Measurements from ENCODE around the gene CABYR. TPM values are rescaled to one million over a fixed set of nuclear protein-coding genes. Genes with fewer than 3 reads are reported as not detected.

CABYR gene
- total RNA-seq, 2 donors from 2014 or later = 10.0 to 11.1 TPM

DNA sequence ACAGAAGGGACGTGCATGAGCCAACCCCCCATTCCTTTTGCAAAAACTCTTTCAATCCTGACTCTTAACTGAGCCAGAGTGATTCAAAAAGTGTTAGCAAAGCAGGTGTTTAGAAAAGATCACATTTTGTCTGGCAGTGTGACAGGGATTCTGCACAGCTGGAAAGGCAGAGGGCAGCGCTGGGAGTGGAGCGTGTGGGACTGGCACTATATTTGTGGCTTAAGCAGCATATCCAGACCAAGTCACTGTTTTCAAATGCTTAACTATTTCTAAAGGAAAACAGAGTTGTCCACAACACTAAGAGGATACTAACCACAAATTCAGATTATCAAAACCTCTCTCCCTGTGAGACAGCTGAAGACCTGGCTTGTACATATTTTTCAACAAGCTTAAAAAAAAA is 19.0 kb downstream of the CABYR start:
- H3K9me3 Mint-ChIP-seq = no peaks in the 10 kb centered on the region
- Histone ChIP-seq H3K9me3 (ENCODE audit: control insufficient read depth, low read length) (no peaks in the 10 kb centered on the region), H3K9ac (ENCODE audit: extremely low read depth, low read length, poor library complexity, severe bottlenecking) (no peak overlapping the region), H3K27ac (ENCODE audit: low read depth, low read length) (no peak overlapping the region), H3K27me3 (ENCODE audit: control insufficient read depth, insufficient read depth, low read length, poor library complexity, severe bottlenecking) (no peaks in the 10 kb centered on the region), H3K4me1 (ENCODE audit: control insufficient read depth, insufficient read depth, low read length) (no peaks in the 10 kb centered on the region), H3K36me3 (ENCODE audit: control insufficient read depth, insufficient read depth, low read length) (peaks cover 25% of the 10 kb centered on the region), H3K4me3 (ENCODE audit: low read length) (no peak overlapping the region)
- H3K27me3 Mint-ChIP-seq (ENCODE audit: insufficient read depth) = no peaks in the 10 kb centered on the region
- H3K4me3 Mint-ChIP-seq = no peak overlapping the region
- H3K27ac Mint-ChIP-seq = no peak overlapping the region
- H3K4me1 Mint-ChIP-seq = peaks cover 8% of the 10 kb centered on the region
- no peak for DNase-seq
- TF ChIP-seq, protein P1, sequence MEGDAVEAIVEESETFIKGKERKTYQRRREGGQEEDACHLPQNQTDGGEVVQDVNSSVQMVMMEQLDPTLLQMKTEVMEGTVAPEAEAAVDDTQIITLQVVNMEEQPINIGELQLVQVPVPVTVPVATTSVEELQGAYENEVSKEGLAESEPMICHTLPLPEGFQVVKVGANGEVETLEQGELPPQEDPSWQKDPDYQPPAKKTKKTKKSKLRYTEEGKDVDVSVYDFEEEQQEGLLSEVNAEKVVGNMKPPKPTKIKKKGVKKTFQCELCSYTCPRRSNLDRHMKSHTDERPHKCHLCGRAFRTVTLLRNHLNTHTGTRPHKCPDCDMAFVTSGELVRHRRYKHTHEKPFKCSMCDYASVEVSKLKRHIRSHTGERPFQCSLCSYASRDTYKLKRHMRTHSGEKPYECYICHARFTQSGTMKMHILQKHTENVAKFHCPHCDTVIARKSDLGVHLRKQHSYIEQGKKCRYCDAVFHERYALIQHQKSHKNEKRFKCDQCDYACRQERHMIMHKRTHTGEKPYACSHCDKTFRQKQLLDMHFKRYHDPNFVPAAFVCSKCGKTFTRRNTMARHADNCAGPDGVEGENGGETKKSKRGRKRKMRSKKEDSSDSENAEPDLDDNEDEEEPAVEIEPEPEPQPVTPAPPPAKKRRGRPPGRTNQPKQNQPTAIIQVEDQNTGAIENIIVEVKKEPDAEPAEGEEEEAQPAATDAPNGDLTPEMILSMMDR (conservative IDR thresholded peaks at IDR 0.05) = no peak
- WGBS, 2 experiments (ENCODE audit: insufficient coverage in 1 of 2, insufficient read length in 1 of 2) = 99 to 100% methylated on average over 2 to 3 of the region's 3 CpGs
- peaks cover 32% of the 10 kb centered on the region for H3K36me3 Mint-ChIP-seq (ENCODE audit: low read depth)

DNA sequence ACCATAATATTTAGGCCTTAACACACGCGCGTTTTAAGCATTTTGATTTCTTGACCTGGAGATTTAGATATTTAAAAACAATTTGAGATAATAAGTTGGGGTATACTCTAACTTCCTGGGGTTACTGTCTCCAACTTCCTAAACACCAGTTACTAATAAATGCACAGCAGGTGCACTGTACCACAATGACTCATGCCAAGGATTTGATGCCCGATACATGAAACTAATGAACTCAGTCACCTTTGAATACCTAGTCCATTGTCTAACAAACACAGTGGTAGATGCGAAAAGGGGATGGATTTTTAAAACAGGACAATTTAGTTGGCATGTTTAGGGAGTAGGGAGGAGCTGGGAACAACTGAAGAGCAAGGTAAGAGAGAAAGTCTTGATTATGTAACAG is 21.2 kb downstream of the CABYR start:
- Mint-ChIP-seq H3K27me3 (ENCODE audit: insufficient read depth) (no peaks in the 10 kb centered on the region), H3K4me1 (peaks cover 8% of the 10 kb centered on the region), H3K9me3 (no peaks in the 10 kb centered on the region), H3K27ac (no peak overlapping the region), H3K36me3 (ENCODE audit: low read depth) (peaks cover 45% of the 10 kb centered on the region), H3K4me3 (no peak overlapping the region)
- no peaks in the 10 kb centered on the region for H3K27me3 ChIP-seq (ENCODE audit: control insufficient read depth, insufficient read depth, low read length, poor library complexity, severe bottlenecking)
- H3K4me1 ChIP-seq (ENCODE audit: control insufficient read depth, insufficient read depth, low read length) = no peaks in the 10 kb centered on the region
- TF ChIP-seq, protein P1 (conservative IDR thresholded peaks at IDR 0.05) = no peak
- H3K36me3 ChIP-seq (ENCODE audit: control insufficient read depth, insufficient read depth, low read length) = peaks cover 37% of the 10 kb centered on the region
- 92 to 100% methylated on average over 1 to 5 of the region's 5 CpGs for WGBS, 2 experiments (ENCODE audit: insufficient coverage in 1 of 2, insufficient read length in 1 of 2)
- no peak overlapping the region for H3K9ac ChIP-seq (ENCODE audit: extremely low read depth, low read length, poor library complexity, severe bottlenecking)
- no peak overlapping the region for H3K4me3 ChIP-seq (ENCODE audit: low read length)
- DNase-seq = no peak
- no peak overlapping the region for H3K27ac ChIP-seq (ENCODE audit: low read depth, low read length)
- H3K9me3 ChIP-seq (ENCODE audit: control insufficient read depth, low read length) = no peaks in the 10 kb centered on the region

DNA sequence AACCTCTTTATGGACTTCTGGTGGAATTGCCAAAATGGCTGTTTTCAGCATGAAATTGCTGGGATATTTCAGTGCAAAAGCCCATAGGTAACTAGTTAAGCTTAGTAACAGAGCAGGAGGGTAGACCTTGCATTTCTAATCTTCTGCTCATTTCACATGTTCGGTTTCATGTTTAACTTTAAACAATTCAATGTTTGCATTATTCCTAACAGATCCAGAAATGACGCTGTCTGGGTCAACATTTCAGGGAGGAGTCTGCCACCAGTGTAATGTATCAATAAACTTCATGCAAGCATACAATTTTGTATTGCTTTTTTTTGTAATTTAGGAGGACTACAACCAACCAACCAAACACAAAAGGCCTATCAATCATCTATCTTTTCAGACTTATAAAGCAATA is 22.4 kb downstream of the CABYR start:
- H3K27ac ChIP-seq (ENCODE audit: low read depth, low read length) = no peak overlapping the region
- H3K4me3 ChIP-seq (ENCODE audit: low read length) = no peak overlapping the region
- H3K9ac ChIP-seq (ENCODE audit: extremely low read depth, low read length, poor library complexity, severe bottlenecking) = no peak overlapping the region
- H3K4me1 ChIP-seq (ENCODE audit: control insufficient read depth, insufficient read depth, low read length) = no peaks in the 10 kb centered on the region
- H3K36me3 Mint-ChIP-seq (ENCODE audit: low read depth) = peaks cover 40% of the 10 kb centered on the region
- no peaks in the 10 kb centered on the region for H3K9me3 Mint-ChIP-seq
- TF ChIP-seq, protein P1 (conservative IDR thresholded peaks at IDR 0.05) = no peak
- H3K4me1 Mint-ChIP-seq = peaks cover 3% of the 10 kb centered on the region
- no peaks in the 10 kb centered on the region for H3K9me3 ChIP-seq (ENCODE audit: control insufficient read depth, low read length)
- WGBS, 2 experiments (ENCODE audit: insufficient coverage in 1 of 2, insufficient read length in 1 of 2) = 90 to 100% methylated on average over 1 to 2 of the region's 2 CpGs
- H3K27me3 Mint-ChIP-seq (ENCODE audit: insufficient read depth) = no peaks in the 10 kb centered on the region
- H3K27ac Mint-ChIP-seq = no peak overlapping the region
- H3K27me3 ChIP-seq (ENCODE audit: control insufficient read depth, insufficient read depth, low read length, poor library complexity, severe bottlenecking) = no peaks in the 10 kb centered on the region
- H3K36me3 ChIP-seq (ENCODE audit: control insufficient read depth, insufficient read depth, low read length) = peaks cover 43% of the 10 kb centered on the region
- DNase-seq = no peak
- no peak overlapping the region for H3K4me3 Mint-ChIP-seq
